CD14-positive monocyte (primary cell): ENCODE data around the gene ADAMTSL3. TPM values are rescaled to one million over a fixed set of nuclear protein-coding genes. Genes with fewer than 3 reads are reported as not detected.

Experiments
- DNase-seq, 3 donors: peaks; one replicate each; pipeline ENCODE4 v3.0.0-alpha.2; 2011 to 2022
- H2AFZ ChIP-seq: 2 replicates; pipeline ENCODE4 v1.6.0; 2012; ENCODE audit warnings: mild to moderate bottlenecking, low read depth, low read length, inconsistent platforms; ENCODE audit not compliant: insufficient read depth, poor library complexity, severe bottlenecking
- H3K27ac ChIP-seq, 2 donors: 1 replicate in 1 of 2; 2 replicates in 1 of 2; pipeline ENCODE4 v1.5.1; 2012 to 2013; ENCODE audit warnings: low read length in 2 of 2, control low read depth in 1 of 2, inconsistent platforms in 1 of 2, low read depth in 1 of 2, mild to moderate bottlenecking in 1 of 2
- H3K27me3 ChIP-seq, 2 donors: one replicate each; pipeline versions ENCODE4 v1.6.0 to v1.6.1; 2011 to 2013; ENCODE audit warnings: low read length in 2 of 2; ENCODE audit not compliant: control insufficient read depth in 2 of 2, insufficient read depth in 2 of 2
- H3K36me3 ChIP-seq, 2 donors: replicated peaks in 1 of 2; 1 replicate in 1 of 2; 2 replicates in 1 of 2; pipeline versions ENCODE4 v1.5.1 to v1.6.1; 2012 to 2013; ENCODE audit warnings: low read length in 2 of 2, control low read depth in 1 of 2, inconsistent platforms in 1 of 2, mild to moderate bottlenecking in 1 of 2; ENCODE audit not compliant: insufficient read depth in 2 of 2, control insufficient read depth in 1 of 2
- H3K4me1 ChIP-seq, 2 donors: 1 replicate in 1 of 2; 2 replicates in 1 of 2; pipeline versions ENCODE4 v1.5.1 to v1.6.1; 2012 to 2013; ENCODE audit warnings: low read length in 2 of 2, control low read depth in 1 of 2, inconsistent platforms in 1 of 2, mild to moderate bottlenecking in 1 of 2, moderate library complexity in 1 of 2; ENCODE audit not compliant: insufficient read depth in 2 of 2, control insufficient read depth in 1 of 2
- H3K4me2 ChIP-seq: replicated peaks from 2 replicates; pipeline ENCODE3; 2012; ENCODE audit warnings: low read length, moderate library complexity, mild to moderate bottlenecking; ENCODE audit not compliant: poor library complexity, severe bottlenecking; ENCODE audit errors: extremely low read depth
- H3K4me3 ChIP-seq, 3 experiments: fragments of 200-600 bp in 1 of 3; sonication (generic) in 1 of 3; replicated peaks in 1 of 3; 1 replicate in 2 of 3; 2 replicates in 1 of 3; pipeline ENCODE4 v1.5.1; 2011 to 2013; ENCODE audit warnings: low read length in 3 of 3, mild to moderate bottlenecking in 3 of 3, control low read depth in 2 of 3, low read depth in 2 of 3, inconsistent platforms in 1 of 3, moderate library complexity in 1 of 3
- H3K79me2 ChIP-seq: 2 replicates; pipeline ENCODE4 v1.6.0; 2012; ENCODE audit warnings: mild to moderate bottlenecking, control low read depth, inconsistent platforms, low read length, moderate library complexity; ENCODE audit not compliant: insufficient read depth
- H3K9ac ChIP-seq: 2 replicates; pipeline ENCODE4 v1.6.0; 2017; ENCODE audit warnings: low read length, mild to moderate bottlenecking; ENCODE audit not compliant: insufficient read depth, poor library complexity, severe bottlenecking
- H3K9me3 ChIP-seq, 2 donors: replicated peaks in 1 of 2; 1 replicate in 1 of 2; 2 replicates in 1 of 2; pipeline versions ENCODE4 v1.5.1 to v1.6.1; 2012 to 2013; ENCODE audit warnings: low read length in 2 of 2, control low read depth in 1 of 2; ENCODE audit not compliant: control insufficient read depth in 1 of 2, insufficient read depth in 1 of 2
- H4K20me1 ChIP-seq: 2 replicates; pipeline ENCODE4 v1.6.0; 2012; ENCODE audit warnings: mild to moderate bottlenecking, low read length, control low read depth, moderate library complexity; ENCODE audit not compliant: insufficient read depth
- H3K27ac Mint-ChIP-seq, 7 donors: one replicate each; pipeline ENCODE4 v1.8.0; 2020; ENCODE audit warnings: mild to moderate bottlenecking in 7 of 7, mixed read lengths in 7 of 7, moderate library complexity in 6 of 7, inconsistent platforms in 2 of 7
- H3K27me3 Mint-ChIP-seq, 3 donors: one replicate each; pipeline ENCODE4 v1.8.0; 2021 to 2022; ENCODE audit warnings: low read depth in 3 of 3, mild to moderate bottlenecking in 3 of 3, mixed read lengths in 3 of 3, moderate library complexity in 3 of 3, inconsistent platforms in 1 of 3
- H3K36me3 Mint-ChIP-seq, 2 donors: one replicate each; pipeline ENCODE4 v1.8.0; 2020; ENCODE audit warnings: mixed read lengths in 2 of 2, inconsistent platforms in 1 of 2, mild to moderate bottlenecking in 1 of 2
- H3K4me1 Mint-ChIP-seq: one replicate; pipeline ENCODE4 v1.8.0; 2020; ENCODE audit warnings: mild to moderate bottlenecking, mixed read lengths
- H3K4me3 Mint-ChIP-seq, 2 donors: one replicate each; pipeline ENCODE4 v1.8.0; 2020; ENCODE audit warnings: mild to moderate bottlenecking in 2 of 2, mixed read lengths in 2 of 2, moderate library complexity in 1 of 2
- H3K9me3 Mint-ChIP-seq, 7 donors: one replicate each; pipeline ENCODE4 v1.8.0; 2020 to 2022; ENCODE audit warnings: mixed read lengths in 7 of 7, mild to moderate bottlenecking in 6 of 7, moderate library complexity in 6 of 7, inconsistent platforms in 2 of 7
- WGBS: methylation state at CpG from one replicate; pipeline ENCODE4 v1.1.5; 2013; ENCODE audit warnings: missing lambda C conversion rate; ENCODE audit not compliant: insufficient coverage; 5-methylcytosine and 5-hydroxymethylcytosine counted together
- intact Hi-C, 2 donors: fragments of 100-400 bp; cut with micrococcal nuclease; formaldehyde crosslinking; loops; one replicate each; pipeline versions ENCODE4 v1.15.0 to v1.15.1; 2023
- polyA plus RNA-seq, 3 donors: library from polyadenylated mRNA; depleted of rRNA in 1 of 3; unstranded in 2 of 3; stranded (reverse) in 1 of 3; fragments of 300-500 nt in 2 of 3; fragments of >200 nt in 1 of 3; fragmentation: Illumina TruSeq in 2 of 3; gene quantifications; 1 replicate in 2 of 3; 2 replicates in 1 of 3; pipeline ENCODE4 v1.2.3, GENCODE V29; 2012 to 2021
- TF ChIP-seq, protein P1 (sequence below): fragments of 200-600 bp; IDR thresholded peaks from one replicate; pipeline ENCODE4 v1.8.0; 2022; ENCODE audit warnings: antibody characterized with exemption, mild to moderate bottlenecking

ADAMTSL3 gene
- polyA plus RNA-seq, 3 donors: not detected

DNA sequence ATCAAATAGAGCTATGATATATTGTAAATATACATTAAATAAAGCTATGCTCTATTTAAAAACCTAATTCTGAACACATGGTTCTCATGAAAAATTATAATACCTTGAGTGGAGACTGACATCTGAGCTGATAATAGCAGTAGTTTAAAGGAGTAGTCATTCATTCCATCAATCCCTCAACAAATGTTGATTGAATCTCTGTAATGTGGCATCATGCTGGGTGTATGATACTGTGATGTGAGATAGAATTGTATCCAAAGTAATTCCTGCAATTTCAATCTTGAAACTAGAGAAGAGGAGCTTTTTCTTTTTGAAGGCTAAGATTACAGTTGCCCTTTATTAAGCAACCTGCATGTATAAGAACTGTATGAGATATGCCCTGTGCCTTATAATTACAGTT is 63.1 kb downstream of the ADAMTSL3 start:
- no peak overlapping the region for H2AFZ ChIP-seq
- no peaks in the 10 kb centered on the region for H3K36me3 Mint-ChIP-seq
- TF ChIP-seq, protein P1, sequence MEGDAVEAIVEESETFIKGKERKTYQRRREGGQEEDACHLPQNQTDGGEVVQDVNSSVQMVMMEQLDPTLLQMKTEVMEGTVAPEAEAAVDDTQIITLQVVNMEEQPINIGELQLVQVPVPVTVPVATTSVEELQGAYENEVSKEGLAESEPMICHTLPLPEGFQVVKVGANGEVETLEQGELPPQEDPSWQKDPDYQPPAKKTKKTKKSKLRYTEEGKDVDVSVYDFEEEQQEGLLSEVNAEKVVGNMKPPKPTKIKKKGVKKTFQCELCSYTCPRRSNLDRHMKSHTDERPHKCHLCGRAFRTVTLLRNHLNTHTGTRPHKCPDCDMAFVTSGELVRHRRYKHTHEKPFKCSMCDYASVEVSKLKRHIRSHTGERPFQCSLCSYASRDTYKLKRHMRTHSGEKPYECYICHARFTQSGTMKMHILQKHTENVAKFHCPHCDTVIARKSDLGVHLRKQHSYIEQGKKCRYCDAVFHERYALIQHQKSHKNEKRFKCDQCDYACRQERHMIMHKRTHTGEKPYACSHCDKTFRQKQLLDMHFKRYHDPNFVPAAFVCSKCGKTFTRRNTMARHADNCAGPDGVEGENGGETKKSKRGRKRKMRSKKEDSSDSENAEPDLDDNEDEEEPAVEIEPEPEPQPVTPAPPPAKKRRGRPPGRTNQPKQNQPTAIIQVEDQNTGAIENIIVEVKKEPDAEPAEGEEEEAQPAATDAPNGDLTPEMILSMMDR: no peak
- no peak overlapping the region for H3K4me3 ChIP-seq
- intact Hi-C loops: no loop called here
- no peak overlapping the region for H3K27ac Mint-ChIP-seq
- no peaks in the 10 kb centered on the region for H3K27me3 ChIP-seq
- no peak overlapping the region for H3K4me2 ChIP-seq
- peaks cover 0 to 2% (median 0%) of the 10 kb centered on the region in 7 donors for H3K9me3 Mint-ChIP-seq
- no peaks in the 10 kb centered on the region for H3K9me3 ChIP-seq
- H3K79me2 ChIP-seq: no peaks in the 10 kb centered on the region
- H3K36me3 ChIP-seq: no peaks in the 10 kb centered on the region
- no peaks in the 10 kb centered on the region for H3K4me1 Mint-ChIP-seq
- no peak overlapping the region for H3K4me3 Mint-ChIP-seq
- no peaks in the 10 kb centered on the region for H3K4me1 ChIP-seq
- H4K20me1 ChIP-seq: no peaks in the 10 kb centered on the region
- no peaks in the 10 kb centered on the region for H3K27me3 Mint-ChIP-seq
- DNase-seq: no peak
- H3K9ac ChIP-seq: no peak overlapping the region
- H3K27ac ChIP-seq: no peak overlapping the region

DNA sequence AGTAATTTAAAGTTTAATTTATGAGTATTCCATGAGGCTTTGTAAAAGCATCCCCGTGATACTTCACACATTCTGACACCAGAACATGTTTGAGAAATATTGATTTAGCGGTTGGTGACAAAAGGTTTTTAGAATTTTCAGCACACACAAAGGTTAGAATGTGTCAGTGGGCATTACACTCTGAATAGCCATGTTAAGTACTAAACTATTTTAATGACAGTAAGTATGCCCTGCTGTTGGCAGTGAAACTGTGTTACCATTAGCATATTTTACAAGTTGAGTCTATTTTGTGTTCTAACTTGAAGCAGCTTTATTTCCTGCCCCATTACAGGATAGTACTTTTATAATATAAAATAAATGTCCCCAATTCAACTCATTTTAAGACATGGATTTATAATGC is 66.5 kb downstream of the ADAMTSL3 start:
- H2AFZ ChIP-seq: no peak overlapping the region
- no peak for DNase-seq
- H4K20me1 ChIP-seq: no peaks in the 10 kb centered on the region
- no peak overlapping the region for H3K4me3 Mint-ChIP-seq
- H3K9me3 Mint-ChIP-seq: peaks cover 0 to 2% (median 0%) of the 10 kb centered on the region in 7 donors
- H3K4me1 ChIP-seq: no peaks in the 10 kb centered on the region
- H3K79me2 ChIP-seq: no peaks in the 10 kb centered on the region
- no peaks in the 10 kb centered on the region for H3K36me3 ChIP-seq
- H3K27me3 Mint-ChIP-seq: peaks cover 0 to 2% (median 0%) of the 10 kb centered on the region in 3 donors
- TF ChIP-seq, protein P1: no peak
- no peak overlapping the region for H3K4me2 ChIP-seq
- no peaks in the 10 kb centered on the region for H3K4me1 Mint-ChIP-seq
- no peak overlapping the region for H3K27ac ChIP-seq
- H3K36me3 Mint-ChIP-seq: no peaks in the 10 kb centered on the region
- no peak overlapping the region for H3K9ac ChIP-seq
- intact Hi-C loops: no loop called here
- no CpG with 5 or more reads among the region's 2 CpGs for WGBS
- no peaks in the 10 kb centered on the region for H3K27me3 ChIP-seq
- no peaks in the 10 kb centered on the region for H3K9me3 ChIP-seq
- H3K4me3 ChIP-seq: no peak overlapping the region
- H3K27ac Mint-ChIP-seq: no peak overlapping the region
